H1 (cell line): ENCODE data around the gene IVNS1ABP. TPM values are rescaled to one million over a fixed set of nuclear protein-coding genes. Genes with fewer than 3 reads are reported as not detected.

Experiments
- CTCF ChIA-PET: fragments of 300-600 bp; sonication (Branson Sonifier 250); formaldehyde crosslinking; loops from one replicate; lab custom pipeline; 2021; ENCODE audit not compliant: partially characterized antibody; lab: Charles Lee
- POLR2A ChIA-PET: fragments of 300-600 bp; sonication (Branson Sonifier 250); formaldehyde crosslinking; loops from one replicate; lab custom pipeline; 2021; ENCODE audit warnings: inconsistent platforms; ENCODE audit not compliant: partially characterized antibody; lab: Charles Lee
- DNase-seq, 2 experiments: peaks; one replicate each; pipeline versions ENCODE4 v3.0.0 to v3.0.0-alpha.2; 2010 to 2022; ENCODE audit warnings: low spot score in 2 of 2, low read depth in 1 of 2, mixed read lengths in 1 of 2
- FAIRE-seq: peaks from 2 replicates; lab custom pipeline; 2011; peaks lifted over from hg19 to GRCh38; lab: Jason Lieb, UNC
- H2AFZ ChIP-seq: 2 replicates; pipeline ENCODE4 v1.8.1; 2012; ENCODE audit warnings: low read length, inconsistent platforms
- H2AK5ac ChIP-seq: 2 replicates; pipeline ENCODE4 v1.6.1; 2013; ENCODE audit warnings: low read depth, low read length
- H2BK120ac ChIP-seq: replicated peaks from 2 replicates; pipeline ENCODE3; 2013; ENCODE audit warnings: low read depth, low read length, inconsistent platforms
- H2BK12ac ChIP-seq: 2 replicates; pipeline ENCODE4 v1.6.1; 2013; ENCODE audit warnings: low read depth, low read length
- H2BK15ac ChIP-seq: 2 replicates; pipeline ENCODE4 v1.6.1; 2013; ENCODE audit warnings: low read length
- H2BK20ac ChIP-seq: 2 replicates; pipeline ENCODE4 v1.6.1; 2013; ENCODE audit warnings: low read length
- H2BK5ac ChIP-seq: 2 replicates; pipeline ENCODE4 v1.6.1; 2013; ENCODE audit warnings: low read depth, low read length
- H3K14ac ChIP-seq: 2 replicates; pipeline ENCODE4 v1.6.1; 2013; ENCODE audit warnings: inconsistent platforms; ENCODE audit not compliant: insufficient read length
- H3K18ac ChIP-seq: 2 replicates; pipeline ENCODE4 v1.6.1; 2013; ENCODE audit warnings: low read length; ENCODE audit errors: extremely low read depth
- H3K23ac ChIP-seq: 2 replicates; pipeline ENCODE4 v1.6.1; 2013; ENCODE audit warnings: inconsistent platforms; ENCODE audit not compliant: insufficient read length
- H3K23me2 ChIP-seq: 2 replicates; pipeline ENCODE4 v1.6.1; 2013; ENCODE audit warnings: low read depth, low read length
- H3K27ac ChIP-seq: 2 replicates; pipeline ENCODE4 v1.6.1; 2011; ENCODE audit warnings: low read depth, low read length, inconsistent platforms
- H3K27me3 ChIP-seq, 4 experiments: replicated peaks in 1 of 4; 1 replicate in 1 of 4; 2 replicates in 3 of 4; pipeline versions ENCODE4 v1.6.1 to v1.8.1; 2011 to 2013; ENCODE audit warnings: low read length in 3 of 4, mild to moderate bottlenecking in 3 of 4, inconsistent platforms in 2 of 4, mixed read lengths in 2 of 4, moderate library complexity in 1 of 4; ENCODE audit not compliant: control insufficient read depth in 3 of 4, insufficient read depth in 3 of 4; ENCODE audit errors: extremely low read depth in 1 of 4
- H3K36me3 ChIP-seq, 4 experiments: 2 replicates each; pipeline versions ENCODE4 v1.6.1 to v1.8.1; 2011 to 2013; ENCODE audit warnings: mild to moderate bottlenecking in 4 of 4, low read length in 3 of 4, moderate library complexity in 2 of 4, control low read depth in 1 of 4, inconsistent platforms in 1 of 4; ENCODE audit not compliant: insufficient read depth in 4 of 4, control insufficient read depth in 2 of 4
- H3K4ac ChIP-seq: replicated peaks from 2 replicates; pipeline ENCODE3; 2013; ENCODE audit warnings: low read length, low read depth, mixed read lengths, inconsistent platforms; ENCODE audit not compliant: insufficient read length
- H3K4me1 ChIP-seq, 4 experiments: replicated peaks in 1 of 4; 1 replicate in 1 of 4; 2 replicates in 3 of 4; pipeline versions ENCODE4 v1.6.1 to v1.8.1; 2011 to 2013; ENCODE audit warnings: low read length in 3 of 4, inconsistent platforms in 2 of 4, mixed read lengths in 1 of 4; ENCODE audit not compliant: insufficient read depth in 4 of 4, control insufficient read depth in 3 of 4
- H3K4me2 ChIP-seq, 2 experiments: 2 replicates each; pipeline versions ENCODE4 v1.6.1 to v1.8.1; 2011 to 2013; ENCODE audit warnings: low read depth in 2 of 2, low read length in 2 of 2, control low read depth in 1 of 2, inconsistent platforms in 1 of 2, mild to moderate bottlenecking in 1 of 2; ENCODE audit not compliant: insufficient read depth in 1 of 2
- H3K4me3 ChIP-seq, 4 experiments: fragments of 200-600, 300-600 bp in 1 of 4; sonication (generic), shearing (Covaris generic), sonication (Bioruptor Twin) in 1 of 4; 2 replicates each; pipeline versions ENCODE4 v1.5.1 to v1.8.1; 2011 to 2016; ENCODE audit warnings: low read length in 4 of 4, low read depth in 3 of 4, control low read depth in 2 of 4, inconsistent platforms in 2 of 4, mild to moderate bottlenecking in 2 of 4, mixed read lengths in 1 of 4, moderate library complexity in 1 of 4; ENCODE audit not compliant: insufficient read depth in 2 of 4; ENCODE audit errors: extremely low read depth in 1 of 4
- H3K56ac ChIP-seq: replicated peaks from 2 replicates; pipeline ENCODE3; 2013; ENCODE audit warnings: low read depth, mild to moderate bottlenecking, mixed read lengths, low read length, inconsistent platforms; ENCODE audit not compliant: insufficient read length
- H3K79me1 ChIP-seq: 2 replicates; pipeline ENCODE4 v1.6.1; 2013; ENCODE audit warnings: low read depth, low read length, control low read depth
- H3K79me2 ChIP-seq, 2 experiments: 2 replicates each; pipeline versions ENCODE4 v1.6.1 to v1.8.1; 2012 to 2013; ENCODE audit warnings: low read length in 2 of 2, mild to moderate bottlenecking in 2 of 2, inconsistent platforms in 1 of 2; ENCODE audit not compliant: insufficient read depth in 2 of 2, control insufficient read depth in 1 of 2
- H3K9ac ChIP-seq, 4 experiments: replicated peaks in 1 of 4; 1 replicate in 1 of 4; 2 replicates in 3 of 4; pipeline versions ENCODE4 v1.6.1 to v1.8.1; 2011 to 2013; ENCODE audit warnings: low read depth in 3 of 4, low read length in 3 of 4, control low read depth in 2 of 4, mild to moderate bottlenecking in 2 of 4, moderate library complexity in 2 of 4, inconsistent platforms in 1 of 4; ENCODE audit errors: extremely low read depth in 1 of 4
- H3K9me3 ChIP-seq, 2 experiments: 2 replicates each; pipeline versions ENCODE4 v1.6.1 to v1.8.1; 2012 to 2013; ENCODE audit warnings: mild to moderate bottlenecking in 2 of 2, moderate library complexity in 2 of 2, control low read depth in 1 of 2, inconsistent platforms in 1 of 2, low read depth in 1 of 2, low read length in 1 of 2, mixed read lengths in 1 of 2; ENCODE audit not compliant: insufficient read depth in 2 of 2
- H4K20me1 ChIP-seq, 2 experiments: replicated peaks in 1 of 2; 2 replicates each; pipeline versions ENCODE3 to v1.8.1; 2011 to 2013; ENCODE audit warnings: inconsistent platforms in 2 of 2, low read length in 2 of 2, mild to moderate bottlenecking in 1 of 2; ENCODE audit not compliant: insufficient read depth in 2 of 2, control insufficient read depth in 1 of 2
- H4K5ac ChIP-seq: 2 replicates; pipeline ENCODE4 v1.6.1; 2013; ENCODE audit warnings: low read length, low read depth, mixed read lengths, inconsistent platforms; ENCODE audit not compliant: insufficient read length
- H4K8ac ChIP-seq: 2 replicates; pipeline ENCODE4 v1.8.0; 2013; ENCODE audit warnings: mild to moderate bottlenecking, moderate library complexity, low read length, inconsistent platforms; ENCODE audit not compliant: insufficient read depth; ENCODE audit errors: extremely low read depth
- H4K91ac ChIP-seq: replicated peaks from 2 replicates; pipeline ENCODE3; 2013; ENCODE audit warnings: low read length, mixed read lengths, inconsistent platforms; ENCODE audit not compliant: insufficient read length
- ASH2L ChIP-seq: fragments of 200-600, 300-600 bp; sonication (generic); IDR thresholded peaks from one replicate; pipeline ENCODE4 v1.7.1; 2017; ENCODE audit warnings: low read length
- BACH1 ChIP-seq: IDR thresholded peaks from 2 replicates; pipeline ENCODE4 v1.6.1; 2012; ENCODE audit warnings: low read length, improper control_type of control experiment
- CBX5 ChIP-seq: fragments of 300-800, 300-1000 bp; sonication (generic); IDR thresholded peaks from 2 replicates; pipeline ENCODE4 v1.7.1; 2016; ENCODE audit warnings: antibody characterized with exemption, low read length, low read depth
- GTF2F1 ChIP-seq: IDR thresholded peaks from 2 replicates; pipeline ENCODE4 v1.6.1; 2012; ENCODE audit warnings: low read depth, low read length, improper control_type of control experiment, borderline replicate concordance
- JUN ChIP-seq: IDR thresholded peaks from 2 replicates; pipeline ENCODE4 v1.6.1; 2011; ENCODE audit warnings: low read depth, mild to moderate bottlenecking, improper control_type of control experiment, low read length
- JUND ChIP-seq: IDR thresholded peaks from 2 replicates; pipeline ENCODE4 v1.6.1; 2011; ENCODE audit warnings: mild to moderate bottlenecking, improper control_type of control experiment, low read length
- KDM1A ChIP-seq: fragments of 200-600, 300-600 bp; sonication (generic); IDR thresholded peaks from 2 replicates; pipeline ENCODE4 v1.7.1; 2016; ENCODE audit warnings: mild to moderate bottlenecking, low read length, borderline replicate concordance
- MAFK ChIP-seq: IDR thresholded peaks from 2 replicates; pipeline ENCODE4 v1.6.1; 2012; ENCODE audit warnings: low read depth, mild to moderate bottlenecking, improper control_type of control experiment, low read length
- POU5F1 ChIP-seq: IDR thresholded peaks from 2 replicates; pipeline ENCODE4 v1.6.1; 2011; ENCODE audit warnings: low read depth, mild to moderate bottlenecking, low read length, moderate library complexity
- RFX5 ChIP-seq: IDR thresholded peaks from 2 replicates; pipeline ENCODE4 v1.6.1; 2011; ENCODE audit warnings: low read depth, low read length, improper control_type of control experiment, borderline replicate concordance
- SP4 ChIP-seq: IDR thresholded peaks from 2 replicates; pipeline ENCODE4 v1.6.1; 2012; ENCODE audit warnings: low read length, inconsistent platforms
- TAF7 ChIP-seq: optimal IDR thresholded peaks from 2 replicates; pipeline ENCODE3; 2011; ENCODE audit warnings: low read depth, mild to moderate bottlenecking, inconsistent platforms, low read length, moderate library complexity, borderline replicate concordance
- ZNF274 ChIP-seq: IDR thresholded peaks from 2 replicates; pipeline ENCODE4 v1.7.0; 2012; ENCODE audit warnings: low read length, borderline replicate concordance; ENCODE audit errors: extremely low read depth
- WGBS, 2 experiments: shearing (Covaris generic) in 1 of 2; methylation state at CpG; one replicate each; pipeline versions ENCODE4 v1.1.6 to v1.1.7; 2013 to 2015; ENCODE audit warnings: low lambda C conversion rate in 2 of 2, mixed read lengths in 2 of 2, inconsistent platforms in 1 of 2, low coverage in 1 of 2, missing lambda C conversion rate in 1 of 2; ENCODE audit not compliant: insufficient replicate concordance in 2 of 2, insufficient coverage in 1 of 2, insufficient read length in 1 of 2; ENCODE audit errors: extremely low coverage in 1 of 2, missing lambda C conversion rate in 1 of 2; 5-methylcytosine and 5-hydroxymethylcytosine counted together
- polyA plus RNA-seq, 7 experiments: library from polyadenylated mRNA; depleted of rRNA in 3 of 7; stranded (reverse) in 5 of 7; unstranded in 2 of 7; fragments of >200 nt in 5 of 7; fragments of 200-250 nt in 2 of 7; gene quantifications; 1 replicate in 5 of 7; 2 replicates in 1 of 7; 4 replicates in 1 of 7; pipeline versions ENCODE4 v1.2.1 to v1.2.3, GENCODE V29; 2011 to 2013; ENCODE audit warnings: missing spikeins in 2 of 7, mixed read lengths in 2 of 7
- total RNA-seq: library from RNA; stranded (reverse); fragmentation: NEBNext Ultra II Directional; extraction: Animal tissue kit (Norgen Biotek cat#: 25700); gene quantifications from 2 replicates; pipeline ENCODE4 v1.2.1, GENCODE V29; 2021

Gene IVNS1ABP
- total and polyA plus RNA-seq, 2 of the 8 experiments (the other 6 are each of a cell fraction or from before 2014, with no cell fraction given) = 65.9 to 189 TPM

DNA sequence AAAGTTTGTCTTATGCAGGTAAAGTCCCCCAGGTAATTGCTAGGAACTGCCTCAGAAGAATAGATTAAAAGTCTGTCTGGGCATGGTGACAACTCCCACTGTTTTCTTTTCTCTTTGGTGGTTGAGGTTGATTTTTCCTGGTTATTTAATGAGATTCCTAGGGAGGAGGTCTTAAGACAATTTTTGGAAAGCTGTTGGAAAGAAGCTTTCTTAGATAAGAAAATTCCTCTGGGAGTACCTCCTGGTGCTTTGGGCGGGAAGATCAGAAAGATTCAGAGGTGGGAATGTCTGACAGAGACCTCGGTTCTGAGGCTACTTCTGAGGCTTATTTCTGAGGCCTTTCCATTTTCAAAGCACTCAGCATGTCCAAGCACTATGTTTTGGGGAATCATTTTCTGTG is 25.0 kb upstream of the IVNS1ABP start:
- FAIRE-seq = no peak
- POLR2A ChIA-PET = no interaction called here
- no peak overlapping the region for H4K5ac ChIP-seq

More for the DNA sequence above, 25.0 kb upstream of the IVNS1ABP start:
- no peak for DNase-seq
- Histone ChIP-seq H2BK20ac (no peak overlapping the region), H4K91ac (no peak overlapping the region), H3K27ac (no peak overlapping the region), H2BK120ac (no peak overlapping the region), H4K8ac (no peak overlapping the region), H3K79me2 (no peaks in the 10 kb centered on the region), H2AFZ (no peak overlapping the region), H3K4me1 (peaks cover 0 to 2% (median 0%) of the 10 kb centered on the region in 4 experiments; a peak in 1 of 7 replicates), H2BK15ac (no peak overlapping the region), H2BK5ac (no peak overlapping the region), H3K27me3 (no peaks in the 10 kb centered on the region), H3K14ac (no peak overlapping the region), H3K23me2 (no peaks in the 10 kb centered on the region), H4K20me1 (no peaks in the 10 kb centered on the region), H3K9ac (no peak overlapping the region), H3K4ac (no peak overlapping the region), H3K36me3 (no peaks in the 10 kb centered on the region), H3K56ac (no peak overlapping the region), H3K23ac (no peak overlapping the region), H3K4me2 (no peak overlapping the region), H3K9me3 (no peaks in the 10 kb centered on the region), H2BK12ac (no peak overlapping the region), H2AK5ac (no peak overlapping the region), H3K4me3 (no peak overlapping the region), H3K79me1 (no peaks in the 10 kb centered on the region), H3K18ac (no peak overlapping the region)
- CTCF ChIA-PET = interaction anchor here (1.1 kb wide), 1 partner anchor 253 kb away, joined by 4 read pairs; no protein-coding TSS in a partner anchor
- no peak for TF ChIP-seq ZNF274
- no peak for TF ChIP-seq BACH1
- TF ChIP-seq JUN = no peak
- TF ChIP-seq RFX5 = no peak
- TF ChIP-seq CBX5 = no peak
- no peak for TF ChIP-seq MAFK
- no peak for TF ChIP-seq POU5F1
- no peak for TF ChIP-seq ASH2L
- TF ChIP-seq GTF2F1 = no peak
- no peak for TF ChIP-seq JUND
- TF ChIP-seq TAF7 = no peak
- TF ChIP-seq KDM1A = no peak
- TF ChIP-seq SP4 = no peak
- 95% methylated on average over 2 of the region's 2 CpGs; no CpG with 5 or more reads in 1 of the 2 experiments for WGBS, 2 experiments
